Stomach (tissue), 4 donors: Measurements from ENCODE around the gene JPH2.

Experiments
- EP300 ChIP-seq: sonication (generic); formaldehyde crosslinking; IDR thresholded peaks from one replicate; pipeline ENCODE4 v1.6.1; 2017; ENCODE audit warnings: antibody characterized with exemption
- POLR2A ChIP-seq, 4 donors: fragments of 450-650 bp; IDR thresholded peaks; one replicate each; pipeline ENCODE4 v1.6.1; 2016; ENCODE audit warnings: antibody characterized with exemption in 4 of 4, control low read depth in 2 of 4, mild to moderate bottlenecking in 1 of 4, moderate library complexity in 1 of 4
- POLR2AphosphoS5 ChIP-seq, 3 donors: sonication (generic); formaldehyde crosslinking; IDR thresholded peaks; one replicate each; pipeline ENCODE4 v1.6.1; 2016; ENCODE audit warnings: antibody characterized with exemption in 3 of 3
- TF ChIP-seq, protein P1 (sequence below), 7 experiments: fragments of 450-650 bp in 4 of 7; fragments of 200-600 bp in 3 of 7; sonication (generic) in 3 of 7; IDR thresholded peaks; one replicate each; pipeline ENCODE4 v1.5.1; 2016 to 2019; ENCODE audit warnings: antibody characterized with exemption in 7 of 7, control low read depth in 2 of 7, mild to moderate bottlenecking in 1 of 7

DNA sequence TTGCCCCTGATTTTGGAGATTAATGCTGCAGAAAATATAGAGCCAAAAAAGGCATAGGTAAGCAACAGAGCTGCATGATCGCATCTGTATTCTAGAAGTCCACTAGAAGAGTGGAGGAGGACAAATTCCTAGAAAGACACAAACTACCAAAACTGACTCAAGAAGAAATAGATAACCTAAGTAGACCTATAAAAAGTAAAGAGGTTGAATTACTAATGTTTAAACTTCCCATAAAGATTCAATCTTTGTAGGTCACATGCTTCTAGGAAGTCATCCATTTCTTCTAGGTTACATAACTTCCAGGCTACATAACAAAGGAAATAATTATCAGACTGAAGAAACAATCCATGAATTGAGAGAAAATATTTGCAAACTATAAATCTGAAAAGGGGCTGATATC lies 84.4 kb downstream of the JPH2 start:
- TF ChIP-seq POLR2A (IDR thresholded peaks at IDR 0.05) (no peak), POLR2AphosphoS5 (IDR thresholded peaks at IDR 0.05) (no peak), EP300 (no peak)
- TF ChIP-seq, protein P1, sequence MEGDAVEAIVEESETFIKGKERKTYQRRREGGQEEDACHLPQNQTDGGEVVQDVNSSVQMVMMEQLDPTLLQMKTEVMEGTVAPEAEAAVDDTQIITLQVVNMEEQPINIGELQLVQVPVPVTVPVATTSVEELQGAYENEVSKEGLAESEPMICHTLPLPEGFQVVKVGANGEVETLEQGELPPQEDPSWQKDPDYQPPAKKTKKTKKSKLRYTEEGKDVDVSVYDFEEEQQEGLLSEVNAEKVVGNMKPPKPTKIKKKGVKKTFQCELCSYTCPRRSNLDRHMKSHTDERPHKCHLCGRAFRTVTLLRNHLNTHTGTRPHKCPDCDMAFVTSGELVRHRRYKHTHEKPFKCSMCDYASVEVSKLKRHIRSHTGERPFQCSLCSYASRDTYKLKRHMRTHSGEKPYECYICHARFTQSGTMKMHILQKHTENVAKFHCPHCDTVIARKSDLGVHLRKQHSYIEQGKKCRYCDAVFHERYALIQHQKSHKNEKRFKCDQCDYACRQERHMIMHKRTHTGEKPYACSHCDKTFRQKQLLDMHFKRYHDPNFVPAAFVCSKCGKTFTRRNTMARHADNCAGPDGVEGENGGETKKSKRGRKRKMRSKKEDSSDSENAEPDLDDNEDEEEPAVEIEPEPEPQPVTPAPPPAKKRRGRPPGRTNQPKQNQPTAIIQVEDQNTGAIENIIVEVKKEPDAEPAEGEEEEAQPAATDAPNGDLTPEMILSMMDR (IDR thresholded peaks at IDR 0.05) = no peak
